ENCODE measurements around the gene GALNT1.

Gene GALNT1

DNA sequence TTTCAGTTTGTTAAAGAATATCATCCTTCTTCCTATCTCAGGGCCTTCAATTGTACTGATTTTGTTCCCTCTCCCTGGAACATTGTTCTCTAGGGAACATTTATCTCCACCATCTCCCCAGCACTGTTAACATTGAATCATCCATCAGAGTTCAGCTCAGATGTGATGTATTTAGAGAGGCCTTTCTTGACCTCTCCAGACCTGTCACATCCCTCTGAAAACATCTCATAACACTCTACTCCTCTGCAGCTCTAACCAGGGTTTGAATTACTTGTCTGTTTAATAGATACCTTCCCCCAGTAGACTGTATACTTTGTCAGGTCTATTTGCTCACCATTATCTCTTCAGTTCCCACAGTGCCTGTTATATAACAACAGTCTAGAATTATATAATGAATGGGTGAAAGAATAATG lies 98.6 kb downstream of the GALNT1 start:
- no peak for DNase-seq (ENCODE audit: low read depth)

GRCh38 chr18:35682281-35682867 lies 100.8 kb downstream of the GALNT1 start:
- no peak for DNase-seq (ENCODE audit: low read depth)

DNA sequence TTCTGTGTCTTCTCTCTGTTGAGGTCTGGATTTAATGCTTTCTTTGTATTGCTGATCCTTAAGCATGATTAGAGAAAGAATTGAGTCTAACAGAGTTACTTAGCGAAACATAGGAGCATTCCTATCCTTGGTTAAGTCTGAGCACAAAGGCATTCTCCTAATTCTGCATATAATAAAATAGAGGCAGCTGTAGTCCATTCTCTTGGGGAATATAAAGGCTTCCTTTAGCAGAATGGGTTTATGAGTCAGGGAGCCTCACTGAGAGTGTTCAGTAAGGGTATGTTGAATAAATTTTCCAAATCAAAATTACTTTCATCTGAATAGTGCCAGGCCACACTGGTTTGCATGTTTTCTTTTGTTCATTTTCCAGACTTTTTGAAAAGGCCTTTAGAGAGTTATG lies 101.5 kb downstream of the GALNT1 start:
- DNase-seq (ENCODE audit: low read depth) = no peak

DNA sequence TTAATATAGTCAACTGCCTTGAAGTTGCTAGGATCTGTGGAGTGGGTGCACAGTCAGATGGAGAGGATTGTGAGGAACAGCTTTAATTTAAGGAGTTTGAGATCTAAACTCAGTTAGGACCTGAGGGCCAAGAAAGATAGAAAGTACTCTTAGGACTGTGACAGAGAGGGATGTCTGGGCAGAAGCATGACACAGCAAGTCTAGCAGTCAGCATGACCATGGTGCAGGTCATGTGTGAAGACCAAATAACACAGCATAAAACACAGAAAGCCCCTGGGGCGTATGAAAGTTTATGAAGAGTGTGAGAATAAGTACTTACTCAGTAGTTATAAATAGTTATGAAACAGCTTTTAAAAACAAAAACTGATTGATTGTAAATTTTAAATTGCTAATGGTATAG lies 107.2 kb downstream of the GALNT1 start:
- no peak for DNase-seq (ENCODE audit: low read depth)

DNA sequence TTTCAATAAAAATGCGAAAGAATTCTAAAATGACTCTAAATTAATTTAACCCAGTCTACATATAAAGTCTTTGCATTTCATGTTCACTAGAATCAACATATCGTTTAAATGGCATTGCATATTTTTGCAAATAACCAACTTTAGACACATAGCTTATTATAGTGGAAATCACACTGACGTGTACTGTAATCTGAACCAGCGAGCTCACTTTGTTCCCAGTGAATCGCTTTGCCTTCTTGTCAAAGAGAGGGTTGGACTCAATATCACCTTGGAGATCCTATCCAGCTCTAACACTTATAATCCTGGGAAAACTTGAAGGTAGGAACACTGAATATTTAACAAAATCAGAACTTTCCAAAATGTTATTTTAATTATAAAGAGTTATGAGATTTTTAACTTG lies 108.2 kb downstream of the GALNT1 start:
- DNase-seq (ENCODE audit: low read depth) = no peak

GRCh38 chr18:35691625-35692024 lies 110.1 kb downstream of the GALNT1 start:
- no peak for DNase-seq (ENCODE audit: low read depth)

DNA sequence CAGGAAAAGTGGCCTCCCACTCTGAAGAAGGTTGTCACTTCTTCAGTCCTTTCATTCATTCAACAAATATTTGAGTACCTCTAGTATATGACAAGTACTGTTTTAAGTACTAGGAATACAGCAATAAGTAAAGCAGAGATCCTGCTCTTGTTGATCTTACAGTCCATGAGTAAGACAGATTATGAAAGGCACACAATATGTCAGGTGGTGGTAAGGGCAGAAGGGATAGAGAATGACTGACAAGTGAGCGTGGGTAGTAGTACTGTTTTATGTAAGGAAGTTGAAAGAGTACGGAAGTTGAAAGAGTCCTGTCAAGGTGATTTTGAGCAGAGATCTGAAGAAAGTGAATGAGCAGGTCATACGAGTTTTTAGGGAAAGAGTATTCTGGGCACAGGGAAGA lies 111.3 kb downstream of the GALNT1 start:
- no peak for DNase-seq (ENCODE audit: low read depth)

- DNase-seq (ENCODE audit: low read depth) = no peak
These were observed 112.3 kb downstream of the GALNT1 start for GRCh38 chr18:35693829-35694228.

- DNase-seq (ENCODE audit: low read depth) = no peak
These were observed 113.3 kb downstream of the GALNT1 start for GRCh38 chr18:35694808-35695207.

- DNase-seq (ENCODE audit: low read depth) = no peak
These were observed 113.8 kb downstream of the GALNT1 start for GRCh38 chr18:35695384-35695783.

DNA sequence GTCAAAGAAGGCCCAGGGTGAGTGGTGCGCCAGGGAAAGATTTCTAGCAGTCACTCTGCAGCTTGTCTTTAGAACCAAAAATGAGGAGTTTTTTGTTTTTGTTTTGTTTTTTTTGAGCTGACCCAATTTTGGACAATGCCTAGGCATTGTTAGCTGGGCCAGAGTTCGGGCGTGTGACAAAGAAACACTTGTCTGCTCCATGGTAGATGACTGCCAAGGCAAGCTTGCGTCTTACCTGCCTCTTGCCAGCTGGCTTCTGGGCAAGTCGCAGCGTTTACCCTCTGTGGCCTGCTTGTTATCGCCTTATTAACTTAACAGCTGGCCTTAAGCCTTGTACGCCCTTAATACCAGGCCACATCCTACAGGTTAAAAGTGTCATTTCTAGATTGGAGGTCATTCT lies 114.3 kb downstream of the GALNT1 start:
- no peak for DNase-seq (ENCODE audit: low read depth)

GRCh38 chr18:35696307-35696706 lies 114.8 kb downstream of the GALNT1 start:
- DNase-seq (ENCODE audit: low read depth) = no peak

GRCh38 chr18:35697869-35698268 lies 116.3 kb downstream of the GALNT1 start:
- DNase-seq (ENCODE audit: low read depth) = no peak

DNA sequence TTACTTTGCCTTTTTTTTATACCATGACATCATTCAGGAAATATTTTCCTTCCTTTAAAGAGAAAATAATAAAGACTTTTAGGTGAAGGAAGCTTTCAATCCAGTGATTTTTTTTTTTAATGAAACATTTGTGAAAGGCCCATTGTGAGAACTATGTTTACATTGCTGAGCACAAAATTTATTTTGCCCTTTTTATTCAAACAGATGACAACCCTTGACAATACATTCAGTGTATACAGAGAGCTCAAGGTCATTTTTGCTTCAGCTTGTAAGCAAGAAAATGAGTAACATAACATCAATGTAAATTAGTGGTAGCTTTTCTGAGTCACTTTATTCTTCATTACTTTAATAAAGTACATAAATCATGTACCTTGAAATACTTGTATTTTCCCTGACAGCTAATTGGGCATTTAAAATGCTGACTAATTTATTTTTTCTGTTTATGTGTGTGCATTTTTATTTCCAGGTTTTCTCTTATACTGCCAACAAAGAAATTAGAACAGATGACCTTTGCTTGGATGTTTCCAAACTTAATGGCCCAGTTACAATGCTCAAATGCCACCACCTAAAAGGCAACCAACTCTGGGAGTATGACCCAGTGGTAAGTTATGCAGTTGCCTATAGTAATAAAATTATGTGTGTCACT lies 121.6 kb downstream of the GALNT1 start:
- DNase-seq (ENCODE audit: low read depth) = no peak

DNA sequence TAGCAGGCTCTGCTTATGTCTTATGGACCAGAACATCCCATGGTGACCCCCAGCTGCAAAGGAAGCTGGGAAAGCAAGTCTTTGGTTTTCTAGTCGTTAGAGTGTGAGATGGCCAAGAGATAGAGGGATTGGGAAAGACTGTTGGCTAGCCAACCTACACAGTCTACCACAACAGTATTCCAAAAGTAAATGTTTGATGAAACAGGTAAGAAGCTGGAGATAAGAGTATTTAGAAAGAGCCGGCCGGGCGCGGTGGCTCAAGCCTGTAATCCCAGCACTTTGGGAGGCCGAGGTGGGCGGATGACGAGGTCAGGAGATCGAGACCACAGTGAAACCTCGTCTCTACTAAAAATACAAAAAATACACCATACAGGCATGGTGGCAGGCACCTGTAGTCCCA lies 124.4 kb downstream of the GALNT1 start:
- no peak for DNase-seq (ENCODE audit: low read depth)

DNA sequence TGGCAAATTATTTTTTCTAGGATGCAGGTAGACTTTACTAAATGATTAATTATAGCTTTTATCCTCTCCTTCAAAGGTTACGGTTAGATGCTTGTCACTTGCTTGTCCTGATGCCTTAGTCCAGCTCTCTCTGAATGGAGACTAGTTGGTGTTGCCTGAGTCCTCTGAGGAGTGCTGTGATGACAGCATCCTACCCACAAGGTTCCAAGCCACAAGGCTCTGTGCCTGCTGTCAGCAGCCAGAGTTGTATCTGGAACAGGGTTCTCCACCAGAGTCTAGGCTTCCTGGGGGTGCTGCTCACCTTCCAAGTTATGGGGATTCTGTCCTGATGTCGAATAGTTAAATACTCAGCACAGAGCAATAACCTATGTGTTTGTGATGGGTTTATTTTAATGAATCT lies 125.7 kb downstream of the GALNT1 start:
- DNase-seq (ENCODE audit: low read depth) = no peak

GRCh38 chr18:35707674-35708073 lies 126.1 kb downstream of the GALNT1 start:
- DNase-seq (ENCODE audit: low read depth) = no peak

DNA sequence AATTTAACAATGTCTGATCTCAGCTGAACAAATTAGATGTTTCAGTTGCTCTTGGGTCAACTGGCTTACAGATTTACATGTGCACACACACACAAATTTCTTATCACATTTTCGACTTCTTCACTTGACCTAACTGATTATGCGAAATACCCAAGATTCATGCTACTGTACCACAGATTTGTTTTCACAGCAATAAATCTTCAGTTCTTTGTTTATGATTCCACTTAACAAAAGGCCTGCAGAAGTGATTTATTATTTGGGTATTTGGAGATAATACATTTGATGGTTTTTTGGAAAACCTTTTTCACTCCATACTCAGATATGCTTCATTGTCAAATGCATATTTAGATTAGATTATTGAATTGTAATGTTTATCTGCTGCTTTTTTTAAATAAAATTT lies 129.0 kb downstream of the GALNT1 start:
- DNase-seq (ENCODE audit: low read depth) = no peak

DNA sequence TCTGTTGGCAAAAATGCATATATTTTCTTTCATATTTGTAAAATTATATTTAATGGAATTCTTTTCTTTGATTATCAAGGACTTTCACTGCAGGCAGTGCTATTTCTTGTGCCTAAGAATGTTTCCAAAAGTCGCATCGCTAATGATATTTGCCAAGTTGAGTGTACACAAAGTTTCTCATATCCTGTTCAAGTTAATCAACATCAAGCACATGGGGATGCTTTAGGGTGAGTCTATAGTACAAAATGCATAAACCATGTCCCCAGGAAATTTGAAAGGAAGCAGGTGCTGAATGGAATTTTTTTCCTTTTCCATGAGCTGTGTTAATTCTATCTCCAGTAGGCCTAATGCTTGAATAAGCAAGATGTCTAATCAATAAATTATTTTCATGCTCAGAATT lies 129.7 kb downstream of the GALNT1 start:
- DNase-seq (ENCODE audit: low read depth) = no peak

DNA sequence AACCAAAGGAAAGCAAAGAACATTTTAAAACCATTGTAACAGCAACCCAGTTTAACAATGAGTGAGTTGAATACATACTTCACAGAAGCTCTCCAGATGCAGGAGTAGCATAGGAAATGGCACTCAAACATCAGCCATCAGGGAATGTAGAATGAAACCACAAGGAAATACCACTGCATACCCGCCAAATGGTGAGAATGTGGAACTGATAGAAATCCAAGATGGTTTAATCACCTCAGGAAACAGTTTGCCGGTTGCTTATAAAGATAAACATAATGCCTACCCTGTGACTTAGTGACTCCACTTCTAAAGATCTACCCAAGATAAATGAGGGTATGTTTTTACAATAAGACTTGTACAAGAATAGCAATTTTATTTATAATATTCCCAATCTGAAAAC lies 132.0 kb downstream of the GALNT1 start:
- no peak for DNase-seq (ENCODE audit: low read depth)

DNA sequence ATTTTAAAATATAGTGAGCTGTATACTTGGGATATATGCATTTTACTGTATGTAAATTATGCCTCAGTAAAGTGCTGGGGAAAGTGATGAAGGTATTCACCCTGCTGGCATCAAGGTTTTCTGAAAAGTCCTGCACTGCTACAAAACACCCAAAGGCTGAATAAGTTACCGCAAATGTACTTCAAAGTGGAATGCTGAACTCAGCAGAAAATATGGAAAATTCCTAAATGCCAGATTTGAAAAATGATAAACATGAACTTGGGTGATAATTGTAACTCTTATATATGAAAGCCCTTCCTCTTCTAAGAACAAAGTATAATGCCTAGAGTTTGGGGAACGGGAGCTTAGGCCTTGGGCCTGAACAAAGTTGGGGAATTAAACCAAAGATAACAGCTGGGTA lies 133.0 kb downstream of the GALNT1 start:
- no peak for DNase-seq (ENCODE audit: low read depth)

GRCh38 chr18:35715139-35715538 lies 133.6 kb downstream of the GALNT1 start:
- no peak for DNase-seq (ENCODE audit: low read depth)

- no peak for DNase-seq (ENCODE audit: low read depth)
These were observed 134.8 kb downstream of the GALNT1 start for GRCh38 chr18:35716169-35716831.

- DNase-seq (ENCODE audit: low read depth) = no peak
These were observed 135.6 kb downstream of the GALNT1 start for GRCh38 chr18:35717182-35717581.

All from stimulated activated CD8-positive, alpha-beta memory T cell treated with anti-CD3 and anti-CD28 coated beads, Interleukin-15, amount 100 ng/mL, for 1 hour (primary cell).